ENCODE measurements around the gene TMED4.
"Not testable (repeated sequence)": the region's sequence is repeated elsewhere in the genome, so short reads cannot be mapped to it uniquely, and the experiment has no call there.

TMED4 gene

DNA sequence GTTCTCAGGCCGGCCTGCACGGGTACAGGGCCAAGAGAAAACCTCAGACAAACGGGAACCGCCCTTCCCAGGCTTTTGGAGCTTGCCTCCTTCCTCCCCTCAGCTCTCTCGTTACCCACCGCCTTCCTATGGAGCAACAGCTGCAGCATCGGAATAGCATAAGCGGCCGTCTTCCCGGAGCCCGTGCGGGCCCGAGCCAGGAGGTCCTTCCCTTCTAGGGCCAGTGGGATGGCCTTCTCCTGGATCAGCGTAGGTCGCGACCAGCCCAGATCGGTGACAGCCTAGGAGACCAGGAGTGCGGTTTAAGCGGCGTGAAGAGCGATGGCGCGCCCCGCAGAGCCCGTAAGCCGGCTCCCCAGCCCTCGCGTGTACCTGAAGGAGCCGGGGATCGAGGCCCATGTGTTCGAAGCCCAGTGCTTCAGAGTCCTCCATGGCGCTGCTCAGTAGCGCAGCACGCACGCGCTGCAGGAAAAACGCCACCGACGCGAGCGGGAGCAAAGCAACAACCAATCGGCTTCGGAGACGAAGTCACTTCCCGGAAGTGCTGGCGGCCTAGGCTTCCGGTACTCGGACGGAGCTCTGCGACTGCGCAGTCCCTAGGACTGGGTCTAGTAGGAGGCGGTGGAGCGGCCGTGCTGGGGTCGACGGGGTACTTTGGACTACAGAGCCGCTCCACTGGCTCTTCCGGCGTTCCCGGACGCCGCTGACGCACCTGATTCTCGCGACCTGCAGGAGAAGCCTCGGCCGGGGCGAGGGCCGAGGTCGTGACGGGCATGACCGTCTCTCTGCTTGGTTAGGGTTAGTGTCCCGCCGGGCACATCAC lies 8.4 kb downstream of the TMED4 start, which contains the start of gene DDX56:
Gene DDX56 (minus strand): TSS at position 445 of the 823 bp plus-strand sequence. CDS start 13 bp downstream, at position 432.
- in situ Hi-C loops (cut with MboI; ENCODE audit: low sequenced_read_pairs) = no loop called here

DNA sequence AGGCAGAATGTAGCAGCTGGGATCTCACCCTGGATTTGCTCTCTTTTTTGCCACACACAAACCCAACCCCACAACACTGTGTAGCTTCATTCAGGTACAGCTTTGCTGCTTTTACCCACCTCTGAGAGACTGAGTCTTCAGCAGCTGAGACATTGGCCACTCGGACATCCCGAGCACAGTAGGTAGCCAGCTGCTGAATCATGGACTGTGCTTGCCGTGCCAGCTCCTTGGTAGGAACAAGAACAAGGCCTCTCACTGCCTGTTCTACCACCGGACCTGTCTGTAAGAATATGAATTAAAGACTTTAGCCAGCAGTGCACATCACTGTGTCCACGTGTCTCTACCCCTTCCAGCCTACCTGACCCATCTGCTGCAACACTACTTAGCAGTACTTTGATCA lies 9.3 kb downstream of the TMED4 start:
- in situ Hi-C loops (cut with MboI; ENCODE audit: low sequenced_read_pairs) = no loop called here

DNA sequence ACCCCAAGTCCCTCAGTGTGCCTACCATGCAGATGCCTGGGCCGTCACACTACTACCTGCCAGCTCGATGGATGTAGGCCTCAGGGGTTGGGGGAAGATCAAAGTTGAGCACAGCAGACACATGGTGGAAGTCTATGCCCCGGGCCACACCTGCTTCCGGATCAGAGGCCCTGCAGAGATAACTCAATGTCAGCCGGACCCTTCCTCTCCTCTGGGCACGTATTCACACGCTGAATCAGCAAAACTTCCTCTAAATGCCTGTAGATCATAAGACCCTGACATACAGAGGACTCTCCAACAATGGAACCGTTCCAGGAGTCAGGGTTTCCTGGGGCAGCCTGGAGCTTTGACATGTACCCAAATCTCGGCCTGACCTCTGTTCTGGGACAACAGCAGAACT lies 12.1 kb downstream of the TMED4 start:
- in situ Hi-C loops (cut with MboI; ENCODE audit: low sequenced_read_pairs) = no loop called here

DNA sequence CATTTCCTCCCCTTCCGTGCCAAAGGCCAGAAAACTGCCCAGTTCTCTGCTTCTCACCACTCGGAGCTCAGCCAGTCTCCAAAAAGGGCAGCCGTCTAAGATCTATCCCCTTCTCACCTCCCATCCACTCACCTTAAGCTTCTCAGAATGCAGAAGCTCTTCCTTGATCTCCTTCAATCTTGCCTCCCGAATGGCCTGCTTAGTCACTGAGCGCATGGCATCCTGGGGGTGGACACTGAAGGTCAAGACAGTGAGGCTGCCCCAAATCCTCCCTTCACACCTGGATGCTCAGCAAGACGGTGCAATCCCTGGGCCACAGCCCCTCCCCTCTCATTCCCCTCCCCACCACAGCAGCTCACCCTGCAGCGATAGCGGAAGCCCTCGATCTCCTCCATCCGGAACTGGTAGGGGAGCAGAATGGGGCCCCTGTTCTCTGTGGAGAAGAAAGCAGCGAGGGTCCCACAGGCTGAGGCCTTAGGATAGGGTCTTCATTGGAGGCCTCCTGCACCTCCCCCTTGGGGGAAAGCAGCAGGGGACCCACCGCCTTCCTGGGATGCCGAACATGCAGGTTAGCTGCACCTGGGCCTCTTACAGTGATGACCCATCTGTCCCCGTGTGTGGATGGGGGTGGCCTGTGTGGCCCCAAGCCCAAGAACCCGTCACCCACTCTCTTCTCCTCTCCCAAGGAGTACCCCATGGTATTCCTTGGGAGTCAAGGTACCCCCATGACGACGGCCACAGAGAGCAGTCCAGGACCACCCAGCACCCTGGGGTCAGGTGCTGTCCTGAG lies 13.1 kb downstream of the TMED4 start:
- in situ Hi-C loops (cut with MboI; ENCODE audit: low sequenced_read_pairs) = no loop called here

DNA sequence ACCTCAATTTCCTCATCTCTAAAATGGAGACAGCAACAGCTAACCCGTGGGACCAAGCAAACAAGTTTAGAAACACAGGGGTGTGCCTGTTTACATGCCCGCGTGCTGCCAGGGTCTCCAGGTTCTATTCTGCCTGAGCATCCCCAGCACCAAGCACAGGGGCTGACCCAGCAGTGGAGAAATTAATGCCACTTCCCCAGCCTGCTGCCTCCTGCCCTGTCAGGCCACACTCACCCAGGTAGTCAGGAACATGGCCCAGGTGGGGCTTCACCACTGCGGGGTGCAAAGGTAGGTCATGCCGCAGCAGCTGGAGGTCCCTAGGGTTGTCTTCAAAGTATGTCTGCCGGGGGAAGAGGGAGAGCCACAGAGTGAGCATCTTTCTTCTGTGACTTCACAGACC lies 14.1 kb downstream of the TMED4 start:
- in situ Hi-C loops (cut with MboI; ENCODE audit: low sequenced_read_pairs) = no loop called here

DNA sequence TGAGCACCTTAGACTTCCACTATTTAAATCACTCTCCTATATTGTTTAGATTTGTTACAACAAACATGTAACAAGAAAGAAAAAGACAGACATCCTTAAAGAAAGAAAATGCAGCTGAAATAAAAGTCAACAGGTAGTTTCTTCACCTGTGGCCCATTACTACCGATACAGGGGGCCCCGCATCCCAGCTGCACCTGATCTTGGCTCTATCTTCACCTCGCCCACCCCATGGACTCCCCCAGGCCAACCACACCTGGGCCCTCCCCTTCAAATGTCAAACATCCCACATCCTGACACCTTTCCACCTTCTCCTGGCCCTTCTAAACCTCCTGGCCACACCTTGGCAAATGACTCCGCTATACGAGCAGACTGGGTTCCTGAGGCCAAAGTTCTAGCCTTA lies 15.4 kb downstream of the TMED4 start:
- in situ Hi-C loops (cut with MboI; ENCODE audit: low sequenced_read_pairs) = no loop called here

DNA sequence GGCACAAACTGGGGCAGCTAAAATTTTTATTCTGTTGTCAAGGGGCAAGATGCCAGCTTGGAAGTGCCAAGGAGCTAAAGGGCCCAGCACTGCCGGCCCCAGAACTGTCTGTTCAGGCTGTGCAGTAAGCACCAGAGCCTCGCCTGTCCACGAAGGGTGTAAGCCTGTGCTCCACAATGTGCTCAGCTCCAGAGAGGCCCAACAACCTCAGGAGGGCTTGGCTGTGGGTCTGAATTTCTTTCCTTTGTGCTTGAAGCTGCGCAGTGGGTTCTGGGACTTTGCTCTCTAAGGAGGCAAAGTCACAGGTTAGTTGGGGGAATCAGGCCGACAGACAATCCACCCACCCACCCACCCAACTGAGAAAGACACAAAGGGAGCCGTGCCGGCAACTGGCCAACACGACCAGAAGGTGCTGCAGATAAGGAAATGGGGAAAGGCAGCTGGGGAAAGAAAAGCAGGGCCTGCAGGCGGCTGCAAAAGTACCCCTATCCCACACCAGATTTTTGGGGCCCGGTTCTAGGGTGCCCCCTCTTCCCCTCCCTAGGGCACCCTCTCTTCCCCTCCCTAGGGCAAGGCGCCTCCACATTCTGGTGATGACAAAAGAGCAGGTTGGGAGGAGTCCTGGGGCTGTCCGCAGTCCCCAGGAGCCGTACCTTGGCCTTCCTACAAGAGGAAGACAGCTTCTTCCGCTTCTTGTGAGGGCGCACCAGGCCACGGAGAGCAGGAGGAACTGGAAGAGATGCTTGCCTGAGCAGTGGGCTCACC lies 16.1 kb downstream of the TMED4 start:
- in situ Hi-C loops (cut with MboI; ENCODE audit: low sequenced_read_pairs) = no loop called here

DNA sequence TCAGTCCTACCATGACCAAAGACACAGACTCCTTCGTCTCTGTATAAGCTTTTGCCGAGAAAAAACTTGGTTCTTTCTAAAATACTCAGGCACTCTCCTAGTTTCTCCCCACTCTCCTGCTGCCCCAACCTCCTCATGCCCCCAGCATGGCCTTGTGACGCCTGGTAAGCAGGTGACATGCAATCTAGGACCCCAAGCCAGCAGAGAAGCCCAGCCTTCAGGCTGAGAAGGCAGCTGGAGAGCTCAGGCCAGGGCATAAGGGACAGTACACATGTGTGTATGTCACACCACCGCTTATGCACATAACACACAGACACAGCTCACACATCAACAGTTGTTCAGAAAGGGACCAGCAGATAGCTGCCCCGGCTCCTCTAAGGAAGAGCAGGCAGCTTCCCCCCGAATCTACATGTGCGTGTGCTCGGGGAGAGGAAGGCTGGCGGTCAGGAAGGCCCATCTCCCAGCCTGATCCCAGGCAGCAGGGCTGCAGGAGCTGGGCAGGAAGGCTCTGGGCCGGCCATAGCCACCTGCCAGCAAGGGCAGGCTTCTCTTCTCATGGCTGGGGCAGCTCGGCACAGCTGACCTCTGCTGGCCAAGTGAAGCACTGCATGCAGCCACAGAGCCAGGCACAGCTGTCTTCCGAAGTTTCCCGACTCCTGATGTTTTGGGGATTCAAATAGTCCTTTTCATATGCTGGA lies 16.8 kb downstream of the TMED4 start:
- in situ Hi-C loops (cut with MboI; ENCODE audit: low sequenced_read_pairs) = no loop called here

DNA sequence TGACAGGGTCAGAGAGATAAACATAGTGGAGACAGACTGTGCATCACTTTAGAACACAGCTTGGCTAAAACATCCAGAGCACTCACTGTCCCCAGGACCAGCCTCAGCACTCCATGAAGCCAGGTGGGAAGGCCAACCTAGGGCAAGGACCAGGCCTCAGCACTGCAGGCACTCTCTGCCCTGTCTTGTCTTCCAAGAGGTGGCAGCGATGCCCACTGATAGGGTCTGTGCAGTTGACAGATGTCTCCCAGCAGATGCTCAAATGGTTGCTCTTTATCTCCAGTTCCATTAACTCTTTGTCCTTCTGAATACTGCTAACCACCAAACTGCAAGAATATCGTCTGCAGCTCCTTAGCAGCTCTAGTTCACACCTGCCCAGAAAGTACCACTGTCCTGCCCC lies 17.4 kb downstream of the TMED4 start:
- in situ Hi-C loops (cut with MboI; ENCODE audit: low sequenced_read_pairs) = no loop called here

DNA sequence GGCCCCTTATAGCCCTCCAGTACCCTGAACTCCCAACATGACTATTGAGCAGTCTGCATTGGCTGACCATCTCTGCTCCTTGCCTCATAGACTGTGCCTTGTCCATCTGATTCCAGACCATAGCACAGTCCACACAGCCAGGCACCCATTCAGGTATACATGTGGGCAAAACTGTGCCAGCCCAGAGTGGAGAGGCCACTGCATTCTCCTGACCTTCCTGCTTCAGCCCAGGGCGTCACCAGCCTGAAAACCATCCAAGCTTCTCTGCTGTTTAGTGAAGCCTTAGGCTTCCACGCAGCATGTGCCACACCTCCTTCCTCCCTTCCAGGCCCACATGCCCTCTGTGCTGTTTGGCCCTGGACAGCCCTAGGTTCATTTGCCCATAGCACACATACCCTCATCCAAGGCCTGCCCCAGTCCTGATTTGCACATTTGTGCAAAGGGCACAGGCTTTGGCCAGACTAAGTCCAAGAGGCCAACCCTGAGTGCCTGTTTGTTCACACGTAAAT lies 18.8 kb downstream of the TMED4 start:
- in situ Hi-C loops (cut with MboI; ENCODE audit: low sequenced_read_pairs) = no loop called here

DNA sequence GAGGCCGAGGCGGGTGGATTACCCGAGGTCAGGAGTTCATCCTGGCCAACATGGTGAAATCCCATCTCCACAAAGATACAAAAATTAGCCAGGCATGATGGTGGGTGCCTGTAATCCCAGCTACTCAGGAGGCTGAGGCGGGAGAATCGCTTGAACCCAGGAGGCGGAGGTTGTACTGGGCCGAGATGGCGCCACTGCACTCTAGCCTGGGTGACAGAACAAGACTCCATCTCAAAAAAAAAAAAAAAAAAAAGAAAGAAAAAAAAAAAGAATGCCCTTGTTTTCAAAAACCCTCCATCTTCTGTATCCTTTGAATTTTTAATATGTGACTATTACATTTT lies 19.4 kb downstream of the TMED4 start:
- in situ Hi-C loops (cut with MboI; ENCODE audit: low sequenced_read_pairs) = not testable (repeated sequence)

DNA sequence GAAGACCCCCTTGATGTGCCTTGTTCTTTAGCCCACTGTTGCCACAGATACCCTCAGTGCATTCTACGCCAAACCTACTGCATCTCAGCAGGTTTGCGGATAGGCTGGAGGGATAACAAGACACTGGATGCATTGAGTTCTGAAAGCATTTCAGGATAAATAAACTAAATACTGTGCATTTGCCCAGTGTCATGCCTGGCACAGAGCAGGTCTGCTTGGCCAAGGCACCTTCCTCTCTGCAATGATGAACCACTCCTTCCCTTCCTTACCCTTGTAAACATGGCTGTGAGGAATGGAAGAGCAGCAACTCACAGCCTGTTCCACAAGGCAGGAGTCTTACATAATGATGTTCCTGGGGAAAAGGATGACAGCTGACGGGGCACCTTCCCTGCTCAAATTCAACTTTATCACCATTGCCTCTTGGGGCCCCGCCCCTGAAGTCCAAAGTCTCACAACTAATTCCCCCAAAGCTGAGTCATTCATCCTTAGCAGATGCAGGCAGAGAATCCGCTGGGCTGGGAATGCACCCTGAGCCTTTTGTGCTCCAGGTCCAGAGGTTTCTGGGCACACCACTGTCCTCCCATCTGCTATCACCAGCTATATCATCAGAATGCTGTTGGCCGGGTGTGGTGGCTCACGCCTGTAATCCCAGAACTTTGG lies 19.9 kb downstream of the TMED4 start:
- in situ Hi-C loops (cut with MboI; ENCODE audit: low sequenced_read_pairs) = no loop called here

DNA sequence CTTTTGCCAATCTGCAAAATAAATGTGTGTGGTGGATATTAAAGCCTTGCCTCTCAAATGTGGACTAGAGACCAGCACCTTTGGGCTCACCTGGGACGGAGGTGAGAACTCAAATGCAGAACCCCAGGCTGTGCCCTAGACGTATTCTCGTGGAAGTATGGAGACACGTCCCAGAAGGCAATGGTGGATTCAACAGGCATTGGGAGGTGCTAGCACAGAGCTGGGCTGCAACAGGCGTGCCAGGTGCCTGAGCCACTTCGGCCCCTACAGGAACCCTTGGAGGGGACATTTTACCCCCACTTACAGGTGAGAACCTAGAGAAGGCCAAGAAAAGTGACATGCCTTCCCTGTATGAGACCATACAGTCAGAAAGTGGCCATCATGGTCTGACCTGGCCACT lies 20.6 kb downstream of the TMED4 start:
- in situ Hi-C loops (cut with MboI; ENCODE audit: low sequenced_read_pairs) = no loop called here

DNA sequence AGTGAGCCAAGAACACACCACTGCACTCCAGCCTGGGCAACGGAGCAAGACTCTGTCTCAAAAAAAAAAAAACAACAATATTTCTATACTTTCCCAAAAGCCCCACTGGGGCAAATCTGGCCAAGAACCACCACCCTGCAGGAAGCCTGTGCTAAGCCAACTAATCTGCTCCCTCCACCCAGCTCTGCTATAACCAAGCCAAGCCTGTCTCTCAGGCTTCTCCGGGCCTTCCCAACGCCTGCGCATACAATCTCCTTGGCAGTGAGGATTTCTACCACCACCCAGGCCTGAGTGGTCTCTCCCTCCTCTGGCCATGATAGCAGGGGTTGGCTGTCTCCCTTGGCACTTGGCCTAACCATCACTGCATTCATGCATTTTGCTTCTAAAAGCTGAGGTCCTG lies 22.5 kb downstream of the TMED4 start:
- in situ Hi-C loops (cut with MboI; ENCODE audit: low sequenced_read_pairs) = no loop called here

DNA sequence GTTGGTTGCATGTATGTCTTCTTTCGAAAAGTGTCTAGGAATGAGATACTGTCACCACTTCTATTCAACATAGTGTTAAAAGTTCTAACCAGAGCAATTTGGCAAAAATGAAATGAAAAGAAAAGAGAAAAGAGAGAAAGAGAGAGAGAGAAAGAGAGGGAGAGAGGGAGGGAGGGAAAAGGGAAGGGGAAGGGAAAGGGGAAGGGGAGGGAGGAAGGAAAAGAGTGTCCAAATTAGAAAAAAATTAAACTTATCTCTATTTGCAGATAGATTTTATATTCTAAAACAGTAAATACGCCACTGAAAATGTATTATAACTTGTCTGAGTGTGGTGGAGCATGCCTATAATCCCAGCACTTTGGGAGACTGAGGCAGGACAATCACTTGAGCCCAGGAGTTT lies 24.5 kb downstream of the TMED4 start:
- in situ Hi-C loops (cut with MboI; ENCODE audit: low sequenced_read_pairs) = no loop called here

DNA sequence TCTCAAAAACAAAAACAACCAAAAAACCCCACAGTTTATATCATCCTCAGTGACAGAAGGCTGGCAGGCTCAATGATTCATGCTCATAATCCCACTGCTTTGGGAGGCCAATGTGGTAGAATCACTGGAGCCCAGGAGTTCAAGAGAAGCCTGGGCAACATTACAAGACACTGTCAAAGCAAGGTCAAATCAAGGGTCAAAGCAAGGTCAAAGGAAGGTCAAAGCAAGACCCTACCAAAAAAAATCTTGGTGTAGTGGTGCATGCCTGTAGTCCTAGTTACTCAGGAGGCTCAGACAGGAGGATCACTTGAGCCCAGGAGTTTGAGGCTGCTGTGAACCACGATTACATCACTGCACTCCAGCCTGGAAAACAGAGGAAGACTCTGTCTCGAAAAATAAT lies 26.7 kb downstream of the TMED4 start:
- in situ Hi-C loops (cut with MboI; ENCODE audit: low sequenced_read_pairs) = no loop called here

DNA sequence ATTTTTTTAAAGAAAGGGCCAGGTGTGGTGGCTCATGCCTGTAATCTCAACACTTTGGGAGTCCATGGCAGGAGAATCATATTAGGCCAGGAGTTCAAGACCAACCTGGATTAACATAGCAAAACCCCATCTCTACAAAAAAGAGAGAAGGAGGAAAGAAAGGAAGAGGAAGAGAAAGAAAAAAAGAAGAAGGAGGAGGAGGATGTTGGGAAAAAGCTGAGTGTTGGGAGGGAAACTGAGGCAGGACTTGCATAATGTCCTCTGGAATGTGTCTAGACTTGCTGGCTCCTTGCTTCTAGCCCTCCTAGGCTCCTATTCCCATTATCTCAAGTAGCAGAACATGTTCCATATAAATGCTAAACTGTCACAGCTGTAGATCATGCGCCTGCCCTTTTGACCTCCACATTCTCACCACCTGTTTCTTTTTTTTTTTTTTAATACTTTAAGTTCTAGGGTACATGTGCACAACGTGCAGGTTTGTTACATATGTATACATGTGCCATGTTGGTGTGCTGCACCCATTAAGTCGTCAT lies 29.5 kb downstream of the TMED4 start:
- in situ Hi-C loops (cut with MboI; ENCODE audit: low sequenced_read_pairs) = not testable (repeated sequence)

DNA sequence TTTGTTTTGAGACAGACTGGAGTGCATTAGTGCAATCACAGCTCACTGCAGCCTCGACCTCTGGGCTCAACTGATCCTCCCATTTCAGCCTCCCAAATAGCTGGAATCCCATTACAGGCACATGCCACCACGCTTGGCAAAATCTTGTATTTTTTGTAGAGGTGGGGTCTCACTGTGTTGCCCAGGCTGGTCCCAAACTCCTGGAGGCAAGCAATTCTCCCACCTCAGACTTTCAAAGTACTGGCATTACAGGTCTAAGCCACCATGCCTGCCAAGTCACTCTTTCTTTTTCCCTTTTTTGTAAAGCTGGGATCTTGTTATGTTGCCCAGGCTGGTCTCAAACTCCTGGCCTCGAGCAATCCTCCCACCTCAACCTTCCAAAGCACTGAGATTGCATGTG lies 32.6 kb downstream of the TMED4 start:
- in situ Hi-C loops (cut with MboI; ENCODE audit: low sequenced_read_pairs) = no loop called here

DNA sequence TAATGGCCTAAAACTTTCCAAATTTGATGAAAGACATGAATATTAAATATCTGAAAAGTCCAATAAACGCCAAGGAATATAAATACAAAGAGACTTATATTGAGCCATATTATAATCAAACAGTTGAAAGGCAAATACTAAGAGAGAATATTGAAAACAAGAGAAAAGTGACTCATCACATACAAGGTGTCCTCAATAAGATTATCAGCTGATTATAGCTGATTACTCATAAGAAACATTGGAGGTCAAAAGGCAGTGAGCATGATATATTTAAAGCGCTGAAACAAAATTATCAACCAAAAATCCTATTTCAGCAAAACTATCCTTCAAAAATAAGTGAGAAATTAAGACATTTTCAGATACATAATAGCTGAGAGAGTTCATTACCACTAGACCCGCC lies 33.1 kb downstream of the TMED4 start:
- in situ Hi-C loops (cut with MboI; ENCODE audit: low sequenced_read_pairs) = no loop called here

Measured in HL-60/S4 (cell line).